Measurements from ENCODE around the gene RBBP8NL.

Gene RBBP8NL

DNA sequence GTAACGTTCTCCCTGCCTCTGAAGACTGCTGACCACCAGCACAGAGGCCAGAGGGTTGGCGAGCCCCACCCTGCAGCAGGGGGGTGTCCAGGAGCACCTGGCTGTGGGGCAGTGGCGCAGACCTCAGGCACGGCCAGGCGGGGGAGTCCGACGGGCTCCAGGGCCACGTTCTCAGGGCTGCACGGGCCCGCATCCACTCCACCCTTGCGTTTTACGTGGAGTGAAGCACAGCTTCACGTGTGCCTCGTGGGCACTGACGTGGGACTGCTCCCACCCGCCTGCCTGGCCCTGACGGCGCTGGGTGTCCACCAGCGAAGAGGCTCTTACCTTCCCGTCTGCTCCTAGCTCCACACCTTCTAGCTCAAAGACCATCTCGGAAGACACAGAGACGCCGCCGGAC lies 33.5 kb downstream of the RBBP8NL start:
- DNase-seq = no peak

- DNase-seq = no peak
Observed at GRCh38 chr20:62393335-62393665, 34.0 kb downstream of the RBBP8NL start.

DNA sequence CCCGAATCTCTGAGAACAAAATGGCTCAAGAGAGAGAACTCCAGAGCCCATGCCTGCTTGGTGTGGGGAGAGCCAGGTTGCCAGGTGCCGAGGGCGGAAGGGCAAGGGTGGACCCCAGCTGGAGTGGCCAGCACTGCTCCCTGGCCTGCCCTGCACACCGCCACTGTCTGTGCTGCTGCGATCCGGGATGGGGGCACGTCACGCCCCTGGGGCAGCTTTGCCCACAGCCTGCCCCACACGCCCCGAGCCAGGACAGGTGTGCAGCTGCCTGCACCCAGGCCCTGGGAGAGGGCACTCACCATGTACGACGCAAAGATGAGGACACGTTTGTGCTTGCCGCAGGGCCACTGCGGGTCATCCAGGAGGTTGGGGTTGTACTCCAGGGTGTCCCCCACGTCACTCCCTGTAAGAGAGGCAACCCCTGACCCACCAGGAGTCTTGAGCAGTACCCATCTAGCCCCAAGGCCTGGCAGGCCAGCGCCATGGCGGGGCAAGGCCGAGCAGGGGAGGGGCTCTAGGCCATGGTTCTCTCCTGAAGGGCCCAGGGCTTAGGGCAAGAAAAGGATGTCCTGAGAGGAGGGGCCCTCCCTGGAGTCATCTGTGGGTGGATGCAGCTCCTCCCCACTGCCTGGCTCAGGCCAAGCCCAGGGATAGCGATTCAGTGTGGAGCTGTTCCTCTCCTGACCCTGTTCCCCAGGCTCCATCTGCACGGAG lies 34.6 kb downstream of the RBBP8NL start:
- DNase-seq = no peak

DNA sequence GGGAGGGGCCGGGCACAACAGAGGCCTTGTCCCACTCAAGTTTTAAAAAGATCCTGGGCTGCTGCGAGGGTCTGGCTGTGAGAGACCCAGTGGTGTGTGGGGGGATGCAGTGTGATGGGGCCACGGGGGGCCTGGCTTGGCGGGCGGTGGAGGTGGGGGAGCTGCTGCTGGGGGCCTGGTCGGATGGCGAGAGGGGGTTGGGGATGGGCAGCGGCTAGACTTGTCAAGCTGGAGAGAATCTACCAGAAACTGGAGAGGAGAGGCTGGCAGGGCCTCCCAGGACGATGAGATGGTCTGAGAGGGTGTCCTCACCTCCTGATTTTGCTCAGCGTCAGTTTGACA lies 35.3 kb downstream of the RBBP8NL start:
- DNase-seq = no peak

GRCh38 chr20:62391165-62392076 lies 35.9 kb downstream of the RBBP8NL start:
- DNase-seq = no peak

DNA sequence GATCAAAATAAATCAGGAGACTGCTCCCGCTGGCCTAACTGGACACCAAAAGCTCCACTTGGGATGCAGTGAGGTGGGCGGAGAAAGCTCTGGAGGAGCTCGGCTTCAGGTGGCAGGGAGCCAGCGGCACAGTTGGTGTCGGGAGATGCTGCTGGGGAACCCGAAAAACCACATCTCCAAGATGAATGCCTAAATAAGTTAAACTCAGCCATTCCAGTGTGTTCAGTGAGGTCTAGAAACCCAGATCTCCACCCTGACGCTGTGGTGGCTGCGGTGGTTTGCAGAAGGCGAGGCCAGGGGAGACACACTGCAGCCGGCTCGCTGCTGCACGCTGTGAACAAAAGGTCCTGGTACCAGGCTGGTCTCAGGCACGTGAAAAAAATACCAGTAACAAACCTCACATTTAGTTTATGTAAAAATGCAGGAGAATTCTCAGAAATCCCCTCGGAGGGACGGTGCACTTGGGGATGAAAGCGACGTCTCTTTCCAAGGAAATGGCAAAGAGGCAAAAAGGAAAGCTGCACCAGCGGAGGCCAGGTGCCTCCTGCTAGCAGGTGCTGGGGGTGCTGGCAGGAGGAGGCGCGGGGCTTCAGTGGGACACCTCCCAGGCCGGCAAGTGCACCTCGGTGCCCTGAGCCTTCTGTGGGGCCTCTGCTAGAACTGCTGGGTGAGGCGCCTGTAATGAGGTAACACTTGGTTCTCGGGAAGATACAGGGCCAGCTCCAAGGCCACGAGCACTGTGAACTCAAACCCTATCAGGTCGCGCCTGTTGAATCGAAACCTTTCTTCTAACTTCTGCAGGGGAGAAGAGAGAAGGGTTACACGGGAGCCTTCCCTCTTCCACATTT lies 36.8 kb downstream of the RBBP8NL start:
- peak in 9 of 56 donors; percentile 6 to 41 (median 24) for DNase-seq

DNA sequence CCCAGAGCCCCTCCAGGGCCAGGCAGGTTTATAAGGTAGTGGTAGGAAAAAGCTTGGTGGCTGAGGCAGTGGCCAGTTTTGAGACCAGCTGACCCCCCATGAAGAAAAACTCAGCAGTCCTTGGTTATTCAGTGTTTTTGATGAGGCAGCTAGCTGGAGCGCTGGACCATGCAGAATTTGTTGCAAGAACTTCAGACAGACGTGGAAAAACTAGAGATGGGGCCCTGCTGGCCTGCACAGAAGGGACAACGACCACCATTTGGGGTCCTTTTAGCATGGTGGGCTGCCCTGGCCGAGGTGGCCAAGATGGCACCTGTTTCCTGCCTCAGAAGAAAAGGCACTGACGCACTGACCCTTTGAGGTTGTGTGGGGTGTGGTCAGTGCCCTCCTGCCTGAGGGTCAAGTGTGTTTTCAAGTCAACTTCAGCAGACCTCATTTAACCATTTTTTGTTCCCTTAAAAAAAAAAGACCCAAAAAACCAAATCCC lies 37.7 kb downstream of the RBBP8NL start:
- no peak for DNase-seq

DNA sequence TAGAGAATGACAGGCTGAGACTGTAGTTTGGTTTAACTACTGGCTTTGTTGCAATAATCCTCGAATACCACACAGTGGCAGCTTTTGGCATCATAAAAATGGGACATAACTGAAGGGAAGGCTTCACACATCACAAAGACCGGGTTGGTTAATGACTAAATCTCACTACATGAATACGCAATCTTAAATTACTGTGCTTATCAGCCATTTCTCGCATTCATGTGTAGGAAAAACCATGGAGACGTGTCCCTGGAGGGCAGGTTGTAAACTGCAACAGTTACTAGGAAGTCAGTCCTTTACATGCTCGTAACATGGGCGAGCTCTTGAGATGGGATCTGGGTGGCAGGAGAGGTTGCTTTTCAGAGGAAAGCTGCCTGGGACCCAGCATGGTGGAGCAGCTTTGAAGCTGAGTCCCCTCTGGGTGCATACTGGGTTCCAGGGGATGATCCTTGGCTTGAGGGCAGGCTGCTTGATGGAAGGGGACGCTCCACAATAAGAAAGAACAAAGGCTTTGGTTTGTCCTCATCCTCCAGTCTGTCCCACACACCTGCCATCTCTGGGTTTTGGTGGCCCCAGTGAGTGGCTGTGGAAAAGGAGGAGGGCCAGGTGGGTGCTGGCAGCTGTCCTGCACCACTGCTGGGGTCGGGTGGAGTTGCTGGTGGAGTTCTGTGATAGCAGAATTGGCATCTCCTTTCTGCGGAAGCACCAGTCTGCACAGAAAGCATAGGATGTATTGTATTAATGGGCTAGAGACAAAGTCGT lies 38.3 kb downstream of the RBBP8NL start:
- no peak for DNase-seq

GRCh38 chr20:62387933-62388635 lies 39.3 kb downstream of the RBBP8NL start:
- DNase-seq = no peak

GRCh38 chr20:62387219-62387913 lies 40.0 kb downstream of the RBBP8NL start:
- DNase-seq = peak in 1 of 56 donors; percentile 76

GRCh38 chr20:62386383-62387218 lies 40.7 kb downstream of the RBBP8NL start, which contains the start of gene RPS21:
Gene RPS21 (plus strand): TSS chr20:62387103. CDS start chr20:62387339, 236 bp downstream.
- peak; percentile 31 to 93 (median 83) for DNase-seq

DNA sequence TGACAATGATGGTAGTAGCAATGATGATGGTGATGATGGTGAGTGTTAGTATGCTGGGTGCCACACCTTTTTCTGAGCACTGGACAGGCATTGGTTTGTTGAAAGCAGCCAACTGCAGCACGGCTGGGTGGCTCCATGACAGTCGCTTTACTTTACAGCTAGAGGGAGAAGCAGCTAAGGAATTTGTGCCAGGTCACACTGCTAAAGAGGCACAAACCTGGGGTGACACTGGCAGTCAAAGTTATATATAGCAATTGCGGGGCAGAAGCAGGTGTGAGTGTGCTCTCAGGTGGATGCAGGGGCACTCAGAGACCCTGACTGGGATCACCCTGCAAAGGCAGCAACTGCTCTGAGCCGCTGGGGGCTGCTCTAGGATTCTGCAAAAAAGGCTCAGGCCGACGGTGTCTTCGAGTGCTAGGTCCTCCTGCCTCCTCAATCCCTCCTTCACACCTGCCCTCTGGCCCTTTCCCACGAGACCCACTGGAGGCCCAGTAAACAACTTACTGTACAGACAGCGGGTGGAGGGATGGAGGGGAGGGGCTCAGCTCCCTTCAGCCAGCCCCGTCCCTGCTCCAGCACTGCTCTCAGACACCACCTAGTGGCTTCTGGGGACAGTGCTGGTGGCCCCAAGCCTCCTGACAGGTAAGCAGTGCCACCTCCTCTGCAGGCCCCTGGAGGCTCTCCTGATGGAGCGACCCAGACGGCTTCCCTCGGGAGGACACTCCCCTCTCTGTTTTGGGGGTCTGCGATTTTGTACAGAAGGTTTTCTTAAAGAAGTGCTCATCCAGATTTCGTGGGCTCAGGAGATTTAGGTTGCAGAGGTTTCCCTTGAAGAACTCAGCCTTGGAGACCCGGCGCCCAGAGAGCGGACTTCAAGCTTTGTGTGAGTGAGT lies 44.8 kb downstream of the RBBP8NL start:
- peak in 42 of 56 donors; percentile 12 to 79 (median 54) for DNase-seq

DNA sequence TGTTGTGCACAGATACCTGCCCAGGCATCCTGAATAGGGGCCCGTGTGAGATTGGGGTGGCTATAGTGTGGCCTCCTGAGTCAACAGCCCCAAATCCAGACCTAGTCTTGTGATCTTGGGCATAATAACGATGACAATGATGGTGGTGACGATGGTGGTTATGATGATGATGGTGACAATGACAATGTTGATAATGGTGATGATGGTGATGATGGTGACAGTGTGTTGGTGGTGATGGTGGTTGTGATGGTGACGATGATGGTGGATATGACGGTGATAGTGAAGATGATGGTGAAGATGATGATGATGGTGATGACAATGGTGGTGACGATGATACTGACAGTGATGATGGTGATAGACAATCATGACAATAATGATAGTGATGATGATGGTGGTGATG lies 45.5 kb downstream of the RBBP8NL start:
- DNase-seq = no peak

DNA sequence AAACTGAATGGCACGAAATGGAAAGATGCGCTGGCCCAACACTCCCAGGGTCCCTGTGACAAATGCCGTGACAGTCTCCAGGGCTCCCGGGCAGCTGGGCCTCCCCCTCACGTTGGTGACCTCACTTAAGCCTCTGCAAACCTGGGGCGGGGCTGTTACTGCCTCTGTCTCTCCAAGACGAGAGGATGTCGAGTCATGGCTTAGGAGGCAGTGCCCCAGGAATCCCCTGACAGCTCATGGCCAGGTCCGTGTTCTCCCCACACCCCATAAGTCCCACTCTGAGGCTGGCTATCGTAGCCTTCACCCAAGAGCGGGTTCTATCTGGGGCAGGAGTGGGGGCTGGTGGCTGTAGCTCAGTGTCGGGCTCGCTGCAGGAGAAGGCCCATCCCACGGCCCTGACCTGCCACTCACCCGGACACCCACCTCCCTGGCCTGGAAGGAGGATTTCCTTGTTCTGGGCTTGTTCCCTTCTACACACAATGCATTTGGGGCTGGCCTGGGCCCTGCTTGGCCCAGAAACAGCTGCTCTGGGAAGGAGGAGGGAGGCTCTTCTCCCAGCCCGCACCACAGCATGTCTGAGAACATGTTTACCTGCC lies 46.0 kb downstream of the RBBP8NL start:
- no peak for DNase-seq

DNA sequence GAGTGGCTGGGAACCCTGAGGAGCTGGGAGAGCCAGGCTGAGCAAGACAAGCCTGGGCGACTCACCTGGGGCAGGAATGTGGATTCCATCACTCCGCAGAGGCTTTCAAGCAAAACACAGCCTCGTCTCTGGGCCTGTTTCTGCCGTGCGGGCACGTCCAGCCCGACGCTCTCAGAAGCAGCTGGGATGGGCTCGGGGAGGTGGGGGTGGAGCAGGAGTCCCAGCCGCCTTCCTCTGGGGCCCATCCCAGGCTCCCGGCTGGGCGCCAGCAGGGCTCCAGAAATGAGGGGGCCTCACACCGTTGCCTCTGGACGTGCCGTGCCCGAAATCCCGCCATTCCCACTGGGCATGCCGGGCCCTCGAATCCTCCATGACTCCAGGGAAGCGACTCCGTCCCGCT lies 49.1 kb downstream of the RBBP8NL start:
- DNase-seq = no peak

DNA sequence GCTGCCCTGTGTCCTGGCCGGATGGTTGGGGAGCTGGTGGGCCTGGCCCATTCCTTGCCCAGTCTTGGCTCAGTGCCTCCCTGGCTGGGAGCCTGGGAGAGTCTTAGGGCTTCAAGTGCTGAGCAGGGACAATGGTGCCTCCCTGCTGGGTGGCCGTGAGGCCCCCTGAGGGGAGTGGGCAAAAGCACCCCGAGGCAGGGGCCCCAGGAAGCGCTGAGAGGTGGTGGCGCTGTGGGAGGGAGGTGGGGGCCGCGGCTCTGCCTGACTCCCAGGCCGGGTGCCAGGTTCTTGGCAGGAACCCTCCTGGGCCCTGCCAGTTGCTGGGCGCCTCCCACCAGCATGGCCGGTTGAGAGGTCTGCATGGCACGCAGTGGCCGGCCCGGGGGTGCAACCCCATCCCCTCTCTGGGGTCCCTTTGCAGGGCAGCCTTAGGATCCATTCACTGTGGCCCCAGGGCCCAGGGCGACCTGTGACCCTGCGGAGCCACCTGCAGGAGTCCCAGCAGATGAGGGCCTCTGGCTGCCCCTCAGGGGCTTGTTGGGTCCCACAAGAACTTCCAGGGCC lies 49.6 kb downstream of the RBBP8NL start:
- DNase-seq = peak in 28 of 56 donors; percentile 24 to 73 (median 50)

- peak in 2 of 56 donors; percentile 25 to 30 for DNase-seq
Observed at GRCh38 chr20:62377064-62377461, 50.3 kb downstream of the RBBP8NL start.
